ENCODE data around the gene LCLAT1. TPM values are rescaled to one million over a fixed set of nuclear protein-coding genes. Genes with fewer than 3 reads are reported as not detected.
"Not testable (repeated sequence)": the region's sequence is repeated elsewhere in the genome, so short reads cannot be mapped to it uniquely, and the experiment has no call there.

LCLAT1 gene
- total and polyA plus RNA-seq, 12 donors: 8.0 to 56.4 (median 42.7) TPM

DNA sequence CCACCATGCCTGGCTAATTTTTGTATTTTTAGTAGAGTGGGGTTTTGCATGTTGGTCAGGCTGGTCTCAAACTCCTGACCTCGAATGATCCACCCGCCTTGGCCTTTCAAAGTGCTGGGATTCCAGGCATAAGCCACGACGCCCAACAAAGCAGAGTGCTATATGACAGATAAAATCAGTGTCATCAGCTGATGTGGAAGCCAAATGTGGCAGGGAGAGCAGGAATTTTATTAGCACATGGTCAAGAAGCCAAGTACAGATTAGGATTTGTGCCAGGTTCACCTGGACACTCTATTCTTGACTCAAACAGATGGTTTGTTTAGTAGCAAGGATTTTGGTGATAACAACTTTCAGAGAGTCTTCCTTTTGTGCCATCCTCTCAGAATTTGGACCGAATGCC is 62.7 kb downstream of the LCLAT1 start:
- no peak for DNase-seq
- TF ChIP-seq, protein P1, sequence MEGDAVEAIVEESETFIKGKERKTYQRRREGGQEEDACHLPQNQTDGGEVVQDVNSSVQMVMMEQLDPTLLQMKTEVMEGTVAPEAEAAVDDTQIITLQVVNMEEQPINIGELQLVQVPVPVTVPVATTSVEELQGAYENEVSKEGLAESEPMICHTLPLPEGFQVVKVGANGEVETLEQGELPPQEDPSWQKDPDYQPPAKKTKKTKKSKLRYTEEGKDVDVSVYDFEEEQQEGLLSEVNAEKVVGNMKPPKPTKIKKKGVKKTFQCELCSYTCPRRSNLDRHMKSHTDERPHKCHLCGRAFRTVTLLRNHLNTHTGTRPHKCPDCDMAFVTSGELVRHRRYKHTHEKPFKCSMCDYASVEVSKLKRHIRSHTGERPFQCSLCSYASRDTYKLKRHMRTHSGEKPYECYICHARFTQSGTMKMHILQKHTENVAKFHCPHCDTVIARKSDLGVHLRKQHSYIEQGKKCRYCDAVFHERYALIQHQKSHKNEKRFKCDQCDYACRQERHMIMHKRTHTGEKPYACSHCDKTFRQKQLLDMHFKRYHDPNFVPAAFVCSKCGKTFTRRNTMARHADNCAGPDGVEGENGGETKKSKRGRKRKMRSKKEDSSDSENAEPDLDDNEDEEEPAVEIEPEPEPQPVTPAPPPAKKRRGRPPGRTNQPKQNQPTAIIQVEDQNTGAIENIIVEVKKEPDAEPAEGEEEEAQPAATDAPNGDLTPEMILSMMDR (IDR thresholded peaks at IDR 0.05): no peak
- intact Hi-C loops (cut with DNase I): loop anchor here in 2 of 10 donors (5.0 kb wide), 2 partner anchors 157 to 277 kb away; partner anchors contain the start of gene LBH (in 1 of the 2)
- 57 to 63% methylated on average over 5 of the region's 5 CpGs for WGBS, 2 donors
- no peaks in the 10 kb centered on the region for H3K36me3 ChIP-seq
- H3K27me3 ChIP-seq: no peaks in the 10 kb centered on the region
- no peak for ATAC-seq
- H3K27ac ChIP-seq: peak overlapping the region in 5 of 10 donors; percentile 5 to 75 (median 57)
- peaks cover 0 to 18% (median 3%) of the 10 kb centered on the region in 11 donors for H3K9me3 ChIP-seq
- no peak overlapping the region for H3K4me3 ChIP-seq
- peaks cover 12 to 79% (median 66%) of the 10 kb centered on the region in 9 donors for H3K4me1 ChIP-seq

DNA sequence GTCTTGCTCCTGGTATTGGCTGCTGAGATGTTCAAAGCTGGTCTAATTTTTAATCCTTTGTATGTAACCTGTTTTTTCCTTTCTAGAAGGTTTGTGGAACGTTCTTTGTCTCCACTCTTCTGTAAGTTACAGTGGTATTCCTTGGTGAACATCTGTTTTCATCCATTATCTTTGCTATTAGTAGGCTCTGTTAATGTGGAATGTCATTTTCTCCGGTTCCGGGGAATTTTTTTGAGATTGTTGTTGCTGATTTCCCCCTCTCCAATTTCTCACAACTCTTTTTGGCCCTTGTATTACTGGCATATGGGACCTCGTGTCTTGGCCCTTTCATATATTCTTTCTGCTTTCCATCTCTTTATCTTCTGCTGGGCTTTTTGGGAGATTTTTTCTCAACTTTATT is 63.4 kb downstream of the LCLAT1 start:
- TF ChIP-seq, protein P1 (IDR thresholded peaks at IDR 0.05): no peak
- Histone ChIP-seq H3K27me3 (no peaks in the 10 kb centered on the region), H3K4me3 (no peak overlapping the region), H3K27ac (peak overlapping the region; percentile 13 to 75 (median 48)), H3K9me3 (peaks cover 0 to 18% (median 3%) of the 10 kb centered on the region in 11 donors), H3K4me1 (peaks cover 12 to 78% (median 63%) of the 10 kb centered on the region in 9 donors), H3K36me3 (no peaks in the 10 kb centered on the region)
- ATAC-seq (no peak), DNase-seq (no peak)
- intact Hi-C loops (cut with DNase I): loop anchor here in 2 of 10 donors (5.0 kb wide), 2 partner anchors 158 to 278 kb away; partner anchors contain the start of gene LBH (in 1 of the 2)
- WGBS, 2 donors: 55 to 58% methylated on average over 4 of the region's 4 CpGs

GRCh38 chr2:30511122-30512083 is 64.4 kb downstream of the LCLAT1 start:
- Histone ChIP-seq H3K4me1 (peaks cover 12 to 70% (median 57%) of the 10 kb centered on the region in 9 donors), H3K9me3 (peaks cover 0 to 18% (median 3%) of the 10 kb centered on the region in 11 donors), H3K27me3 (no peaks in the 10 kb centered on the region), H3K4me3 (no peak overlapping the region), H3K36me3 (no peaks in the 10 kb centered on the region), H3K27ac (peak overlapping the region; percentile 13 to 75 (median 48))
- WGBS, 2 donors: 48 to 55% methylated on average over 8 of the region's 8 CpGs
- intact Hi-C loops (cut with DNase I): loop anchor here in 2 of 10 donors (5.0 kb wide), 2 partner anchors 159 to 279 kb away; partner anchors contain the start of gene LBH (in 1 of the 2)
- ATAC-seq (peak in 7 of 8 donors; percentile 76 to 85 (median 84)), DNase-seq (peak; percentile 25 to 51)
- TF ChIP-seq, protein P1 (IDR thresholded peaks at IDR 0.05): no peak

DNA sequence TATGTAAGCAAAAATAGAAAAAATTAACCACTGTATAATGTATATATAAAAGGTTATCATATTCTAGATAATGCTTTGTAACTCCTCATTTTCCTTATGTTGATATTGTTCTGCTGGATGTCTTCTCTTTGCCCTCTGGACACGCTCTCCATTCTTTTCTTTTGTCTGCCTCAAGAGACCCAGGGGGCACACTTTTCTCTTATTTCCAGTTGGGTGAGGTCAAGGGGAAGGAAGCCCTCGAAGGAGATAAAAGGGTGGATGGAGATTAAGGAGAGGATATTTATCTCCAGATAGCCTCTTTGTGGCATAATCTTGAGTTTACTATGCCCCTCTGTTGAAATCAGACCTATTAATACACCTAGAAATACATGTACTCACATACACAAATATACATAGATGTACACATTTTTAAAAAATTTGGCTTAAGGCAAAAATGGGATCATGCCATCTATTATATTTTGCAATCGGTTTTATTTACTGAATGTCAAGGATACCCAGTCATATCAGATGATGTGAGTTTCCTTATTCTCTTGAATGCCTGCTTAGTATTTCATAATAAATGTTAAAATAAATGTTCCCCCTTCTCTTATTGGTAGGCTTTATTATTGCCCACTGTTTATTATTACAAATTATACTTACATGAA is 65.3 kb downstream of the LCLAT1 start:
- H3K4me1 ChIP-seq: peaks cover 11 to 61% (median 52%) of the 10 kb centered on the region in 9 donors
- H3K9me3 ChIP-seq: peaks cover 0 to 22% (median 3%) of the 10 kb centered on the region in 11 donors
- no peak for ATAC-seq
- TF ChIP-seq, protein P1 (IDR thresholded peaks at IDR 0.05): no peak
- H3K4me3 ChIP-seq: no peak overlapping the region
- H3K36me3 ChIP-seq: no peaks in the 10 kb centered on the region
- no peak for DNase-seq
- whole genome bisulfite sequencing, 2 donors: 75 to 76% methylated on average over 3 of the region's 3 CpGs
- intact Hi-C loops (cut with DNase I): loop anchor here in 2 of 10 donors (5.0 kb wide), 2 partner anchors 160 to 280 kb away; partner anchors contain the start of gene LBH (in 1 of the 2)
- H3K27me3 ChIP-seq: no peaks in the 10 kb centered on the region
- peak overlapping the region in 5 of 10 donors; percentile 6 to 75 (median 51) for H3K27ac ChIP-seq

DNA sequence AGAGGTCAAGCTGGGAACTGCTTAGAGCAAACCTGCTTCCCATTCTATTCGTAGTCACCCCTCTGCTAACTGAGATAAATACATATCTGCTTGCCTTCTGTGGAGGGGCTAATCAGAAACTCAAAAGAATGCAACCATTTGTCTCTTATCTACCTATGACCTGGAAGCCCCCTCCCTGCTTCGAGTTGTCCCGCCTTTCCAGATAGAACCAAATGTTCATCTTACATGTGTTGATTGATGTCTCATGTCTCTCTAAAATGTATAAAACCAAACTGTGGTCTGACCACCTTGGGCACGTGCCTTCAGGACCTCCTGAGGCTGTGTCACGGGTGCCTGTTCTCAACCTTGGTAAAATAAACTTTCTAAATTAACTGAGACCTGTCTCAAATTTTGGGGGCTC is 66.6 kb downstream of the LCLAT1 start:
- WGBS, 2 donors: 43 to 59% methylated on average over 5 of the region's 5 CpGs
- Histone ChIP-seq H3K9me3 (peaks cover 0 to 11% (median 0%) of the 10 kb centered on the region in 11 donors), H3K27ac (peak overlapping the region; percentile 20 to 78 (median 58)), H3K4me1 (peaks cover 11 to 65% (median 52%) of the 10 kb centered on the region in 9 donors)
- not testable (repeated sequence) for DNase-seq, H3K36me3 ChIP-seq, H3K27me3 ChIP-seq, H3K4me3 ChIP-seq, ATAC-seq
- intact Hi-C loops (cut with DNase I): loop anchor here in 2 of 10 donors (5.0 kb wide), 2 partner anchors 161 to 281 kb away; partner anchors contain the start of gene LBH (in 1 of the 2)

All from heart right ventricle (tissue), 16 donors.